ENCODE results near the gene MAP1S. TPM values are rescaled to one million over a fixed set of nuclear protein-coding genes. Genes with fewer than 3 reads are reported as not detected.

Gene MAP1S
- total RNA-seq, 1 donor from 2014 or later: 14.3 TPM

- DNase-seq (ENCODE audit: low spot score) (no peak), ATAC-seq (no peak)
Observed at GRCh38 chr19:17688853-17689595, 30.3 kb upstream of the MAP1S start.

GRCh38 chr19:17692566-17692965 is 26.7 kb upstream of the MAP1S start:
- ATAC-seq: no peak
- no peak for DNase-seq (ENCODE audit: low spot score)

GRCh38 chr19:17695198-17695597 is 24.1 kb upstream of the MAP1S start:
- DNase-seq (ENCODE audit: low spot score) (no peak), ATAC-seq (no peak)

- ATAC-seq: peak; percentile 79
Observed at GRCh38 chr19:17703824-17704463, 15.3 kb upstream of the MAP1S start.

GRCh38 chr19:17706750-17707181 is 12.5 kb upstream of the MAP1S start:
- ATAC-seq: no peak
- no peak for DNase-seq (ENCODE audit: low spot score)

More at GRCh38 chr19:17703824-17704463, 15.3 kb upstream of the MAP1S start:
- no peak for DNase-seq (ENCODE audit: low spot score)

- ATAC-seq (no peak), DNase-seq (ENCODE audit: low spot score) (no peak)
Observed at GRCh38 chr19:17711851-17712250, 7.4 kb upstream of the MAP1S start.

- no peak for DNase-seq (ENCODE audit: low spot score)
- ATAC-seq: no peak
Observed at GRCh38 chr19:17716309-17716929, 2.9 kb upstream of the MAP1S start.

GRCh38 chr19:17718550-17718946 is 732 bp upstream of the MAP1S start:
- DNase-seq (ENCODE audit: low spot score): no peak
- ATAC-seq: no peak

GRCh38 chr19:17719730-17720400 is 585 bp downstream of the MAP1S start:
- peak; percentile 4 for ATAC-seq
- DNase-seq (ENCODE audit: low spot score): no peak

GRCh38 chr19:17720440-17720839 is 1.2 kb downstream of the MAP1S start:
- DNase-seq (ENCODE audit: low spot score): no peak
- ATAC-seq: no peak

- ATAC-seq (no peak), DNase-seq (ENCODE audit: low spot score) (no peak)
Observed at GRCh38 chr19:17721111-17721628, 1.9 kb downstream of the MAP1S start.

GRCh38 chr19:17721821-17722220 is 2.5 kb downstream of the MAP1S start:
- DNase-seq (ENCODE audit: low spot score): no peak
- ATAC-seq: peak; percentile 49

GRCh38 chr19:17722655-17723240 is 3.5 kb downstream of the MAP1S start:
- DNase-seq (ENCODE audit: low spot score) (no peak), ATAC-seq (no peak)

- no peak for DNase-seq (ENCODE audit: low spot score)
Observed at GRCh38 chr19:17724655-17725054, 5.4 kb downstream of the MAP1S start.

GRCh38 chr19:17725422-17726078 is 6.3 kb downstream of the MAP1S start:
- no peak for ATAC-seq

More at GRCh38 chr19:17724655-17725054, 5.4 kb downstream of the MAP1S start:
- ATAC-seq: no peak

GRCh38 chr19:17726136-17726741 is 7.0 kb downstream of the MAP1S start:
- ATAC-seq (no peak), DNase-seq (ENCODE audit: low spot score) (no peak)

More at GRCh38 chr19:17725422-17726078, 6.3 kb downstream of the MAP1S start:
- DNase-seq (ENCODE audit: low spot score): no peak

- no peak for ATAC-seq
Observed at GRCh38 chr19:17726964-17727773, 7.9 kb downstream of the MAP1S start.

GRCh38 chr19:17727843-17728242 is 8.6 kb downstream of the MAP1S start:
- ATAC-seq: no peak
- no peak for DNase-seq (ENCODE audit: low spot score)

More at GRCh38 chr19:17726964-17727773, 7.9 kb downstream of the MAP1S start:
- no peak for DNase-seq (ENCODE audit: low spot score)

- ATAC-seq: no peak
- no peak for DNase-seq (ENCODE audit: low spot score)
Observed at GRCh38 chr19:17733127-17733526, 13.8 kb downstream of the MAP1S start.
